GM23338 (cell line): ENCODE results near the gene ARID4B. TPM values are rescaled to one million over a fixed set of nuclear protein-coding genes. Genes with fewer than 3 reads are reported as not detected.

ENCODE experiments used
- ATAC-seq: fragments of 200-7000 bp; cut with Tn5 transposase; 3 replicates; pipeline ENCODE4 v1.9.1; 2020
- DNase-seq: peaks from one replicate; pipeline ENCODE4 v3.0.0-alpha.2; 2015; ENCODE audit warnings: low spot score
- H2AFZ ChIP-seq: fragments of 200-600 bp; sonication (generic); 2 replicates; pipeline ENCODE4 v1.8.0; 2016; ENCODE audit warnings: antibody characterized with exemption, mild to moderate bottlenecking, moderate library complexity
- H3F3A ChIP-seq: fragments of 200-600 bp; sonication (generic); replicated peaks from 2 replicates; pipeline ENCODE4 v1.8.0; 2017; ENCODE audit warnings: antibody characterized with exemption, mixed run types, low read depth
- H3K27ac ChIP-seq: fragments of 200-600 bp; sonication (generic); 2 replicates; pipeline ENCODE4 v1.6.1; 2016; ENCODE audit warnings: low read depth
- H3K27me3 ChIP-seq: fragments of 200-600 bp; sonication (generic); 2 replicates; pipeline ENCODE4 v1.8.0; 2016; ENCODE audit warnings: mild to moderate bottlenecking, mixed run types, moderate library complexity; ENCODE audit not compliant: insufficient read depth
- H3K36me3 ChIP-seq: fragments of 200-600 bp; sonication (generic); 2 replicates; pipeline ENCODE4 v1.8.0; 2016; ENCODE audit warnings: mild to moderate bottlenecking; ENCODE audit not compliant: insufficient read depth
- H3K4me1 ChIP-seq: fragments of 200-600 bp; sonication (generic); 2 replicates; pipeline ENCODE4 v1.8.0; 2016; ENCODE audit warnings: mild to moderate bottlenecking, moderate library complexity; ENCODE audit not compliant: insufficient read depth
- H3K4me2 ChIP-seq: fragments of 200-600 bp; sonication (generic); 2 replicates; pipeline ENCODE4 v1.7.1; 2017; ENCODE audit warnings: mixed run types
- H3K4me3 ChIP-seq: fragments of 200-600 bp; sonication (generic); 2 replicates; pipeline ENCODE4 v1.6.1; 2016; ENCODE audit warnings: mixed run types
- H3K79me2 ChIP-seq: fragments of 200-600 bp; sonication (generic); replicated peaks from 2 replicates; pipeline ENCODE4 v1.8.0; 2017; ENCODE audit warnings: mild to moderate bottlenecking; ENCODE audit not compliant: insufficient read depth
- H3K9me2 ChIP-seq: fragments of 200-600 bp; sonication (generic); 2 replicates; pipeline ENCODE4 v1.8.0; 2017; ENCODE audit not compliant: insufficient read depth
- H4K20me1 ChIP-seq: fragments of 200-600 bp; sonication (generic); replicated peaks from 2 replicates; pipeline ENCODE4 v1.8.0; 2017; ENCODE audit warnings: mild to moderate bottlenecking; ENCODE audit not compliant: insufficient read depth
- H3K27ac Mint-ChIP-seq: 2 replicates; pipeline ENCODE4 v1.8.0; 2020; ENCODE audit warnings: inconsistent platforms, mild to moderate bottlenecking, moderate library complexity, mixed read lengths
- H3K27me3 Mint-ChIP-seq: 3 replicates; pipeline ENCODE4 v1.8.0; 2022; ENCODE audit warnings: low read depth, mild to moderate bottlenecking, moderate library complexity, mixed read lengths, inconsistent platforms; ENCODE audit not compliant: insufficient read depth, poor library complexity
- H3K36me3 Mint-ChIP-seq: 3 replicates; pipeline ENCODE4 v1.8.0; 2021; ENCODE audit warnings: low read depth, mild to moderate bottlenecking, inconsistent platforms, moderate library complexity, mixed read lengths
- H3K4me1 Mint-ChIP-seq: 3 replicates; pipeline ENCODE4 v1.8.0; 2020; ENCODE audit warnings: mild to moderate bottlenecking, inconsistent platforms, mixed read lengths
- H3K4me3 Mint-ChIP-seq: 3 replicates; pipeline ENCODE4 v1.8.0; 2021; ENCODE audit warnings: moderate library complexity, mild to moderate bottlenecking, inconsistent platforms, mixed read lengths
- H3K9me3 Mint-ChIP-seq: 3 replicates; pipeline ENCODE4 v1.8.0; 2020; ENCODE audit warnings: moderate library complexity, mild to moderate bottlenecking, inconsistent platforms, mixed read lengths
- CREB1 ChIP-seq: fragments of 250-450 bp; sonication (Bioruptor Pico); IDR thresholded peaks from 2 replicates; pipeline ENCODE4 v1.5.0; 2020; ENCODE audit warnings: low read depth, mild to moderate bottlenecking, moderate library complexity
- ETS1 ChIP-seq: IDR thresholded peaks from 2 replicates; pipeline ENCODE4 v1.6.1; 2016; ENCODE audit warnings: antibody characterized with exemption
- EZH2 ChIP-seq: fragments of 200-600 bp; sonication (generic); IDR thresholded peaks from one replicate; pipeline ENCODE4 v1.8.0; 2017; ENCODE audit warnings: antibody characterized with exemption, mild to moderate bottlenecking, low read depth; ENCODE audit not compliant: unreplicated experiment
- EZH2phosphoT487 ChIP-seq: fragments of 200-600 bp; sonication (generic); IDR thresholded peaks from one replicate; pipeline ENCODE4 v1.8.1; 2018; ENCODE audit warnings: antibody characterized with exemption; ENCODE audit not compliant: unreplicated experiment
- JUNB ChIP-seq: IDR thresholded peaks from one replicate; pipeline ENCODE4 v1.6.1; 2016; ENCODE audit warnings: antibody characterized with exemption; ENCODE audit not compliant: unreplicated experiment
- NANOG ChIP-seq: IDR thresholded peaks from 2 replicates; pipeline ENCODE4 v1.6.1; 2016; ENCODE audit warnings: antibody characterized with exemption, borderline replicate concordance
- POLR2AphosphoS5 ChIP-seq: IDR thresholded peaks from 2 replicates; pipeline ENCODE4 v1.6.1; 2016; ENCODE audit warnings: antibody characterized with exemption, low read depth
- REST ChIP-seq: IDR thresholded peaks from one replicate; pipeline ENCODE4 v1.6.1; 2018; ENCODE audit warnings: antibody characterized with exemption; ENCODE audit not compliant: unreplicated experiment
- STAT1 ChIP-seq: IDR thresholded peaks from one replicate; pipeline ENCODE4 v1.6.1; 2016; ENCODE audit warnings: antibody characterized with exemption; ENCODE audit not compliant: unreplicated experiment
- ZNF114 ChIP-seq: fragments of 250-450 bp; sonication (Bioruptor Pico); IDR thresholded peaks from 2 replicates; pipeline ENCODE4 v1.5.0; 2020; ENCODE audit warnings: mild to moderate bottlenecking, moderate library complexity
- ZNF331 ChIP-seq: fragments of 250-450 bp; sonication (Bioruptor Pico); IDR thresholded peaks from 2 replicates; pipeline ENCODE4 v1.5.0; 2020; ENCODE audit warnings: low read depth, mild to moderate bottlenecking, moderate library complexity
- polyA plus RNA-seq: library from polyadenylated mRNA; unstranded; fragments of >200 nt; fragmentation: Nextera tagmentation; extraction: Ambion mirVana; gene quantifications from 2 replicates; pipeline ENCODE4 v1.2.1, GENCODE V29; 2016
- total RNA-seq: library from RNA; depleted of rRNA; stranded (reverse); fragments of >200 nt; shearing (Covaris generic); gene quantifications from 2 replicates; pipeline ENCODE4 v1.2.3, GENCODE V29; 2014
- TF ChIP-seq, protein P1 (sequence below): fragments of 250-450 bp; sonication (Bioruptor Pico); IDR thresholded peaks from 2 replicates; pipeline ENCODE4 v1.5.0; 2020; ENCODE audit warnings: mild to moderate bottlenecking, moderate library complexity

The ARID4B gene
- total and polyA plus RNA-seq, 2 experiments from 2014 or later: 25.1 to 59.8 TPM

GRCh38 chr1:235236128-235236527 is 91.9 kb downstream of the ARID4B start:
- Histone ChIP-seq H4K20me1 (0 out of 2 replicates have a peak, but pooled peaks cover under 1% of the 10 kb centered on the region), H3K79me2 (no peaks in the 10 kb centered on the region), H3K4me3 (no peak overlapping the region), H2AFZ (no peak overlapping the region), H3F3A (no peaks in the 10 kb centered on the region), H3K4me2 (no peak overlapping the region), H3K4me1 (peaks cover 9% of the 10 kb centered on the region; the same call in 1 of the 2 replicates), H3K9me2 (no peaks in the 10 kb centered on the region), H3K27me3 (no peaks in the 10 kb centered on the region), H3K27ac (no peak overlapping the region), H3K36me3 (no peaks in the 10 kb centered on the region)
- Mint-ChIP-seq H3K27ac (no peak overlapping the region), H3K4me3 (no peak overlapping the region), H3K9me3 (no peaks in the 10 kb centered on the region), H3K36me3 (peaks cover 37% of the 10 kb centered on the region), H3K27me3 (peaks cover 5% of the 10 kb centered on the region), H3K4me1 (peaks cover 5% of the 10 kb centered on the region; the same call in 2 of the 3 replicates)
- no peak for ATAC-seq
- no peak for TF ChIP-seq POLR2AphosphoS5
- TF ChIP-seq JUNB: no peak
- no peak for TF ChIP-seq REST
- no peak for TF ChIP-seq ZNF331 (CRISPR knock-in tag)
- TF ChIP-seq CREB1 (CRISPR knock-in tag): no peak
- no peak for TF ChIP-seq EZH2phosphoT487
- TF ChIP-seq STAT1: no peak
- no peak for TF ChIP-seq NANOG
- TF ChIP-seq ZNF114 (CRISPR knock-in tag): no peak
- no peak for TF ChIP-seq ETS1
- TF ChIP-seq EZH2: no peak
- no peak for DNase-seq

GRCh38 chr1:235229868-235230267 is 98.1 kb downstream of the ARID4B start:
- no peaks in the 10 kb centered on the region for H3K4me1 Mint-ChIP-seq
- H3K4me3 Mint-ChIP-seq: no peak overlapping the region
- H3K27ac ChIP-seq: no peak overlapping the region
- no peak overlapping the region for H3K27ac Mint-ChIP-seq
- H3F3A ChIP-seq: no peaks in the 10 kb centered on the region
- no peaks in the 10 kb centered on the region for H3K9me2 ChIP-seq
- no peak overlapping the region for H2AFZ ChIP-seq
- H3K36me3 Mint-ChIP-seq: peaks cover 43% of the 10 kb centered on the region
- DNase-seq (no peak), ATAC-seq (no peak)
- no peaks in the 10 kb centered on the region for H3K9me3 Mint-ChIP-seq
- H3K79me2 ChIP-seq: no peaks in the 10 kb centered on the region; the same call in 1 of the 2 replicates
- no peak overlapping the region for H3K4me3 ChIP-seq
- no peak for TF ChIP-seq CREB1 (CRISPR knock-in tag)
- TF ChIP-seq, protein P1, sequence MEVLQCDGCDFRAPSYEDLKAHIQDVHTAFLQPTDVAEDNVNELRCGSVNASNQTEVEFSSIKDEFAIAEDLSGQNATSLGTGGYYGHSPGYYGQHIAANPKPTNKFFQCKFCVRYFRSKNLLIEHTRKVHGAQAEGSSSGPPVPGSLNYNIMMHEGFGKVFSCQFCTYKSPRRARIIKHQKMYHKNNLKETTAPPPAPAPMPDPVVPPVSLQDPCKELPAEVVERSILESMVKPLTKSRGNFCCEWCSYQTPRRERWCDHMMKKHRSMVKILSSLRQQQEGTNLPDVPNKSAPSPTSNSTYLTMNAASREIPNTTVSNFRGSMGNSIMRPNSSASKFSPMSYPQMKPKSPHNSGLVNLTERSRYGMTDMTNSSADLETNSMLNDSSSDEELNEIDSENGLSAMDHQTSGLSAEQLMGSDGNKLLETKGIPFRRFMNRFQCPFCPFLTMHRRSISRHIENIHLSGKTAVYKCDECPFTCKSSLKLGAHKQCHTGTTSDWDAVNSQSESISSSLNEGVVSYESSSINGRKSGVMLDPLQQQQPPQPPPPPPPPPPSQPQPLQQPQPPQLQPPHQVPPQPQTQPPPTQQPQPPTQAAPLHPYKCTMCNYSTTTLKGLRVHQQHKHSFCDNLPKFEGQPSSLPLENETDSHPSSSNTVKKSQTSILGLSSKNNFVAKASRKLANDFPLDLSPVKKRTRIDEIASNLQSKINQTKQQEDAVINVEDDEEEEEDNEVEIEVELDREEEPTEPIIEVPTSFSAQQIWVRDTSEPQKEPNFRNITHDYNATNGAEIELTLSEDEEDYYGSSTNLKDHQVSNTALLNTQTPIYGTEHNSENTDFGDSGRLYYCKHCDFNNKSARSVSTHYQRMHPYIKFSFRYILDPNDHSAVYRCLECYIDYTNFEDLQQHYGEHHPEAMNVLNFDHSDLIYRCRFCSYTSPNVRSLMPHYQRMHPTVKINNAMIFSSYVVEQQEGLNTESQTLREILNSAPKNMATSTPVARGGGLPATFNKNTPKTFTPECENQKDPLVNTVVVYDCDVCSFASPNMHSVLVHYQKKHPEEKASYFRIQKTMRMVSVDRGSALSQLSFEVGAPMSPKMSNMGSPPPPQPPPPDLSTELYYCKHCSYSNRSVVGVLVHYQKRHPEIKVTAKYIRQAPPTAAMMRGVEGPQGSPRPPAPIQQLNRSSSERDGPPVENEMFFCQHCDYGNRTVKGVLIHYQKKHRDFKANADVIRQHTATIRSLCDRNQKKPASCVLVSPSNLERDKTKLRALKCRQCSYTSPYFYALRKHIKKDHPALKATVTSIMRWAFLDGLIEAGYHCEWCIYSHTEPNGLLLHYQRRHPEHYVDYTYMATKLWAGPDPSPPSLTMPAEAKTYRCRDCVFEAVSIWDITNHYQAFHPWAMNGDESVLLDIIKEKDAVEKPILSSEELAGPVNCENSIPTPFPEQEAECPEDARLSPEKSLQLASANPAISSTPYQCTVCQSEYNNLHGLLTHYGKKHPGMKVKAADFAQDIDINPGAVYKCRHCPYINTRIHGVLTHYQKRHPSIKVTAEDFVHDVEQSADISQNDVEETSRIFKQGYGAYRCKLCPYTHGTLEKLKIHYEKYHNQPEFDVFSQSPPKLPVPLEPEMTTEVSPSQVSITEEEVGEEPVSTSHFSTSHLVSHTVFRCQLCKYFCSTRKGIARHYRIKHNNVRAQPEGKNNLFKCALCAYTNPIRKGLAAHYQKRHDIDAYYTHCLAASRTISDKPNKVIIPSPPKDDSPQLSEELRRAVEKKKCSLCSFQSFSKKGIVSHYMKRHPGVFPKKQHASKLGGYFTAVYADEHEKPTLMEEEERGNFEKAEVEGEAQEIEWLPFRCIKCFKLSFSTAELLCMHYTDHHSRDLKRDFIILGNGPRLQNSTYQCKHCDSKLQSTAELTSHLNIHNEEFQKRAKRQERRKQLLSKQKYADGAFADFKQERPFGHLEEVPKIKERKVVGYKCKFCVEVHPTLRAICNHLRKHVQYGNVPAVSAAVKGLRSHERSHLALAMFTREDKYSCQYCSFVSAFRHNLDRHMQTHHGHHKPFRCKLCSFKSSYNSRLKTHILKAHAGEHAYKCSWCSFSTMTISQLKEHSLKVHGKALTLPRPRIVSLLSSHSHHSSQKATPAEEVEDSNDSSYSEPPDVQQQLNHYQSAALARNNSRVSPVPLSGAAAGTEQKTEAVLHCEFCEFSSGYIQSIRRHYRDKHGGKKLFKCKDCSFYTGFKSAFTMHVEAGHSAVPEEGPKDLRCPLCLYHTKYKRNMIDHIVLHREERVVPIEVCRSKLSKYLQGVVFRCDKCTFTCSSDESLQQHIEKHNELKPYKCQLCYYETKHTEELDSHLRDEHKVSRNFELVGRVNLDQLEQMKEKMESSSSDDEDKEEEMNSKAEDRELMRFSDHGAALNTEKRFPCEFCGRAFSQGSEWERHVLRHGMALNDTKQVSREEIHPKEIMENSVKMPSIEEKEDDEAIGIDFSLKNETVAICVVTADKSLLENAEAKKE (CRISPR knock-in tag): no peak
- no peaks in the 10 kb centered on the region for H3K27me3 ChIP-seq
- no peaks in the 10 kb centered on the region for H3K36me3 ChIP-seq
- no peaks in the 10 kb centered on the region for H3K27me3 Mint-ChIP-seq
- peaks cover 3% of the 10 kb centered on the region; the same call in 1 of the 2 replicates for H4K20me1 ChIP-seq
- H3K4me1 ChIP-seq: no peaks in the 10 kb centered on the region
- no peak overlapping the region for H3K4me2 ChIP-seq
